HepG2 (cell line): ENCODE measurements around the gene SPHK2. TPM values are rescaled to one million over a fixed set of nuclear protein-coding genes. Genes with fewer than 3 reads are reported as not detected.

Experiments
- CHD2 ChIP-seq: IDR thresholded peaks from 2 replicates; pipeline ENCODE4 v1.6.1; 2011; ENCODE audit warnings: low read depth, low read length, improper control_type of control experiment
- DMAP1 ChIP-seq: IDR thresholded peaks from 2 replicates; pipeline ENCODE4 v1.6.1; 2016
- FOSL1 ChIP-seq: sonication (generic); formaldehyde crosslinking; IDR thresholded peaks from 2 replicates; pipeline ENCODE4 v1.9.0; 2021; ENCODE audit warnings: missing genetic modification reagents, borderline replicate concordance
- HNF1B ChIP-seq: sonication (generic); formaldehyde crosslinking; IDR thresholded peaks from 2 replicates; pipeline ENCODE4 v1.5.1; 2020; ENCODE audit warnings: mild to moderate bottlenecking, moderate library complexity, missing genetic modification reagents
- MTA1 ChIP-seq: sonication (generic); formaldehyde crosslinking; IDR thresholded peaks from 2 replicates; pipeline ENCODE4 v1.4.0; 2020; ENCODE audit warnings: missing genetic modification reagents, mild to moderate bottlenecking, borderline replicate concordance
- NFIB ChIP-seq: sonication (generic); formaldehyde crosslinking; IDR thresholded peaks from 2 replicates; pipeline ENCODE4 v1.9.0; 2021; ENCODE audit warnings: missing genetic modification reagents, mild to moderate bottlenecking, borderline replicate concordance
- NRL ChIP-seq: sonication (generic); formaldehyde crosslinking; IDR thresholded peaks from 2 replicates; pipeline ENCODE4 v1.5.0; 2020; ENCODE audit warnings: missing genetic modification reagents, mild to moderate bottlenecking, moderate library complexity, borderline replicate concordance
- PRDM15 ChIP-seq: sonication (generic); formaldehyde crosslinking; IDR thresholded peaks from 2 replicates; pipeline ENCODE4 v1.4.0; 2020; ENCODE audit warnings: missing genetic modification reagents
- TFE3 ChIP-seq: IDR thresholded peaks from 2 replicates; pipeline ENCODE4 v1.6.1; 2016
- XRCC5 ChIP-seq: fragments of 200-400 bp; formaldehyde crosslinking; optimal IDR thresholded peaks from 2 replicates; pipeline ENCODE3; 2017; ENCODE audit warnings: mild to moderate bottlenecking, low read length
- ZBTB14 ChIP-seq: sonication (generic); formaldehyde crosslinking; IDR thresholded peaks from 2 replicates; pipeline ENCODE4 v1.4.0; 2020; ENCODE audit warnings: missing genetic modification reagents
- ZNF24 ChIP-seq: fragments of 450-650 bp; IDR thresholded peaks from 2 replicates; pipeline ENCODE4 v1.6.1; 2017; ENCODE audit warnings: antibody characterized with exemption, mild to moderate bottlenecking
- ZNF557 ChIP-seq: sonication (generic); formaldehyde crosslinking; IDR thresholded peaks from 2 replicates; pipeline ENCODE4 v1.4.0; 2020; ENCODE audit warnings: missing genetic modification reagents
- ZNF770 ChIP-seq: sonication (generic); formaldehyde crosslinking; IDR thresholded peaks from 2 replicates; pipeline ENCODE4 v1.5.0; 2020; ENCODE audit warnings: mild to moderate bottlenecking, missing genetic modification reagents
- polyA plus RNA-seq, 8 experiments: library from polyadenylated mRNA; depleted of rRNA in 3 of 8; stranded (reverse) in 7 of 8; unstranded in 1 of 8; fragments of >200 nt; fragmentation: Illumina TruSeq in 4 of 8; extraction: Trizol in 4 of 8; gene quantifications; 2 replicates each; pipeline versions ENCODE4 v1.2.1 to v1.2.3, GENCODE V29; 2011 to 2016; ENCODE audit warnings: low read depth in 4 of 8, missing spikeins in 1 of 8, mixed read lengths in 1 of 8; ENCODE audit not compliant: insufficient read depth in 1 of 8
- total RNA-seq, 5 experiments: library from RNA; depleted of rRNA; stranded (reverse); fragments of >200 nt; fragmentation: Illumina TruSeq; extraction: Trizol; gene quantifications; 2 replicates each; pipeline ENCODE4 v1.2.3, GENCODE V29; 2016; ENCODE audit warnings: low read depth in 1 of 5

SPHK2 gene
- total and polyA plus RNA-seq, 2 of the 13 experiments (the other 11 are each of a cell fraction or from before 2014, with no cell fraction given), result 2.9 to 14.4 TPM

- TF ChIP-seq TFE3 (CRISPR knock-in tag) (no peak), FOSL1 (CRISPR knock-in tag) (no peak), ZNF24 (no peak), ZBTB14 (CRISPR knock-in tag) (no peak), HNF1B (CRISPR knock-in tag) (no peak), NFIB (no peak), NRL (CRISPR knock-in tag) (no peak), ZNF770 (CRISPR knock-in tag) (no peak), XRCC5 (peak; percentile 19), MTA1 (CRISPR knock-in tag) (no peak), PRDM15 (CRISPR knock-in tag) (peak; percentile 81), ZNF557 (CRISPR knock-in tag) (no peak), DMAP1 (CRISPR knock-in tag) (no peak), CHD2 (peak; percentile 68; the same call in 1 of the 2 replicates)
These were observed 4.8 kb downstream of the SPHK2 start (continued) for GRCh38 chr19:48624067-48624594.
